Panc1 (cell line): ENCODE measurements around the gene ADSL. TPM values are rescaled to one million over a fixed set of nuclear protein-coding genes. Genes with fewer than 3 reads are reported as not detected.

Experiments
- ATAC-seq: fragments of 200-7000 bp; cut with Tn5 transposase; 2 replicates; pipeline ENCODE4 v1.9.1; 2020; ENCODE audit warnings: mild to moderate bottlenecking, moderate library complexity
- BruUV-seq: library from RNA; stranded (reverse); fragments of 400-500 nt; replicated peaks from 2 replicates; lab custom pipeline; 2021; lab: Mats Ljungman, UMichigan
- CTCF ChIA-PET: fragments of 300-600 bp; sonication (Branson Sonifier 250); formaldehyde crosslinking; loops from one replicate; lab custom pipeline; 2022; ENCODE audit warnings: antibody characterized with exemption; lab: Charles Lee
- POLR2A ChIA-PET: fragments of 300-600 bp; sonication (Branson Sonifier 250); formaldehyde crosslinking; loops from one replicate; lab custom pipeline; 2022; ENCODE audit warnings: antibody characterized with exemption; lab: Charles Lee
- DNase-seq: peaks from one replicate; pipeline ENCODE4 v3.0.0-alpha.2; 2010; ENCODE audit warnings: low read depth, low spot score
- H3K27ac ChIP-seq: 2 replicates; pipeline ENCODE4 v1.5.1; 2011; ENCODE audit warnings: mild to moderate bottlenecking, low read length, inconsistent platforms
- H3K27me3 ChIP-seq: fragments of 200-500 bp; sonication (Bioruptor generic); 2 replicates; pipeline ENCODE4 v1.6.0; 2014; ENCODE audit warnings: low read length, inconsistent platforms; ENCODE audit not compliant: control insufficient read depth, insufficient read depth
- H3K36me3 ChIP-seq: fragments of 200-500 bp; sonication (Bioruptor generic); 2 replicates; pipeline ENCODE4 v1.5.1; 2014; ENCODE audit warnings: inconsistent platforms, mild to moderate bottlenecking, low read length, moderate library complexity; ENCODE audit not compliant: control insufficient read depth, insufficient read depth
- H3K4me1 ChIP-seq: 2 replicates; pipeline ENCODE4 v1.5.1; 2011; ENCODE audit warnings: inconsistent platforms, mild to moderate bottlenecking, low read length, moderate library complexity; ENCODE audit not compliant: control insufficient read depth, insufficient read depth
- H3K4me3 ChIP-seq, 2 experiments: 2 replicates each; pipeline ENCODE4 v1.5.1; 2011 to 2012; ENCODE audit warnings: low read depth in 2 of 2, low read length in 2 of 2, mild to moderate bottlenecking in 2 of 2, inconsistent platforms in 1 of 2, moderate library complexity in 1 of 2
- H3K9me3 ChIP-seq: fragments of 200-500 bp; sonication (Bioruptor generic); 2 replicates; pipeline ENCODE4 v1.5.1; 2014; ENCODE audit warnings: low read depth, mild to moderate bottlenecking, inconsistent platforms, low read length, moderate library complexity; ENCODE audit not compliant: control insufficient read depth, insufficient read depth
- CTCF ChIP-seq: fragments of 450-650 bp; IDR thresholded peaks from 2 replicates; pipeline ENCODE4 v1.5.1; 2017; ENCODE audit warnings: mild to moderate bottlenecking
- POLR2AphosphoS5 ChIP-seq: IDR thresholded peaks from 2 replicates; pipeline ENCODE4 v1.6.1; 2012; ENCODE audit warnings: mild to moderate bottlenecking, low read depth, low read length, moderate library complexity
- SIN3A ChIP-seq: IDR thresholded peaks from 2 replicates; pipeline ENCODE4 v1.6.1; 2012; ENCODE audit warnings: low read depth, mild to moderate bottlenecking, low read length, moderate library complexity, borderline replicate concordance; ENCODE audit not compliant: insufficient read depth
- TCF7L2 ChIP-seq: IDR thresholded peaks from 2 replicates; pipeline ENCODE4 v1.6.1; 2011; ENCODE audit warnings: mild to moderate bottlenecking, low read depth, low read length, inconsistent platforms
- in situ Hi-C: cut with HindIII; loops from 2 replicates; pipeline ENCODE4 v1.10.0; 2016; ENCODE audit warnings: low sequenced_read_pairs, low pct_unique_long_range_greater_than_20kb
- intact Hi-C: fragments of 100-400 bp; cut with micrococcal nuclease; formaldehyde crosslinking; loops from one replicate; pipeline ENCODE4 v1.10.0; 2022; ENCODE audit not compliant: unreplicated experiment
- total RNA-seq: library from RNA; stranded (reverse); gene quantifications from one replicate; pipeline ENCODE4 v1.2.1, GENCODE V29; 2021; ENCODE audit not compliant: unreplicated experiment
- TF ChIP-seq, protein P1 (sequence below), 2 experiments: IDR thresholded peaks; 2 replicates each; pipeline ENCODE4 v1.6.1; 2011 to 2012; ENCODE audit warnings: low read depth in 2 of 2, control low read depth in 1 of 2, low read length in 1 of 2, mild to moderate bottlenecking in 1 of 2, moderate library complexity in 1 of 2; ENCODE audit not compliant: insufficient read depth in 1 of 2

Gene ADSL
- total RNA-seq, 1 experiment from 2014 or later: 107 TPM

DNA sequence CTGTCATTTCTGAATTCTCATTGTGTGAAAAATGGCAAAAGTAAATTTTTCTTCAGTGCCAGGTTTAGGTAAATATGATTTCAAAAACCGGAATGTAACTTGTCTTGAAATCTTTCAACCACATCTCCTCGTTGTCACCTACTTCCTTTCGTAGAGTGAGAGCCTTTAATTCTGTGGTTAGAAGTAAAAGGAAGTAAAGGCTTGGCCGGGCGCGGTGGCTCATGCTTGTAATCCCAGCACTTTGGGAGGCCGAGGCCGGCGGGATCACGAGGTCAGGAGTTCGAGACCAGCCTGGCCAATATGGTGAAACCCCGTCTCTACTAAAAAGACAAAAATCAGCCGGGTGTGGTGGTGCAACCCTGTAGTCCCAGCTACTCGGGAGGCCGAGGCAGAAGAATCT is 53.9 kb downstream of the ADSL start:
- Histone ChIP-seq H3K27ac (no peak overlapping the region), H3K4me3 (no peak overlapping the region), H3K4me1 (no peaks in the 10 kb centered on the region), H3K27me3 (no peaks in the 10 kb centered on the region), H3K9me3 (no peaks in the 10 kb centered on the region), H3K36me3 (0 out of 2 replicates have a peak, but pooled peaks cover 2% of the 10 kb centered on the region)
- no TSS peak for BruUV-seq
- no peak for ATAC-seq
- no peak for DNase-seq
- in situ Hi-C loops (no loop called here), intact Hi-C loops (no loop called here)
- TF ChIP-seq CTCF: no peak
- TF ChIP-seq POLR2AphosphoS5: no peak
- ChIA-PET POLR2A (no interaction called here), CTCF (interaction anchor here (0.6 kb wide), 1 partner anchor 16 kb away, joined by 3 read pairs; no protein-coding TSS in a partner anchor)

DNA sequence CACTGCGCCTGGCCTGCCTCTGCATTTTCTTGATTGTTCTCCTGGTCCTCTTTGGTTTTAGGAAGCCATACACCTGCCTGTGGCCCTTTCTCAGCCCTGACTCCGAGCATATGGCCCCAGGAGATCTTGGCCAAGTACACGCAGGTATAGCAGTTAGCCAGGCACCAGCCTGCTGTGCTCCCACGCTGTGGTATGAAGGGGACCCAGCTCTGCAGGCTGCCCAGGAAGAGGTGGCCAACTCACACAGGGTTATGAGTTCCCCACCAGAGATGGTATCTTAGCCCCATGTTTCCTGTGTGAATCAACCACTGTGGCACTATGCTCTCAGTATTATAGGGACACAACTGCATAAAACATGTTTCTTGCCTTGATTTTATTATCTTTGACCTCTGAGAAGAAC is 55.2 kb downstream of the ADSL start:
- Histone ChIP-seq H3K27me3 (no peaks in the 10 kb centered on the region), H3K9me3 (no peaks in the 10 kb centered on the region), H3K36me3 (0 out of 2 replicates have a peak, but pooled peaks cover 2% of the 10 kb centered on the region), H3K4me3 (no peak overlapping the region), H3K4me1 (no peaks in the 10 kb centered on the region), H3K27ac (no peak overlapping the region)
- DNase-seq: no peak
- BruUV-seq: no TSS peak
- ChIA-PET CTCF (no interaction called here), POLR2A (no interaction called here)
- intact Hi-C loops: no loop called here
- ATAC-seq: no peak
- in situ Hi-C loops: no loop called here
- TF ChIP-seq CTCF (no peak), SIN3A (no peak), POLR2AphosphoS5 (no peak), TCF7L2 (no peak)
- TF ChIP-seq, protein P1, sequence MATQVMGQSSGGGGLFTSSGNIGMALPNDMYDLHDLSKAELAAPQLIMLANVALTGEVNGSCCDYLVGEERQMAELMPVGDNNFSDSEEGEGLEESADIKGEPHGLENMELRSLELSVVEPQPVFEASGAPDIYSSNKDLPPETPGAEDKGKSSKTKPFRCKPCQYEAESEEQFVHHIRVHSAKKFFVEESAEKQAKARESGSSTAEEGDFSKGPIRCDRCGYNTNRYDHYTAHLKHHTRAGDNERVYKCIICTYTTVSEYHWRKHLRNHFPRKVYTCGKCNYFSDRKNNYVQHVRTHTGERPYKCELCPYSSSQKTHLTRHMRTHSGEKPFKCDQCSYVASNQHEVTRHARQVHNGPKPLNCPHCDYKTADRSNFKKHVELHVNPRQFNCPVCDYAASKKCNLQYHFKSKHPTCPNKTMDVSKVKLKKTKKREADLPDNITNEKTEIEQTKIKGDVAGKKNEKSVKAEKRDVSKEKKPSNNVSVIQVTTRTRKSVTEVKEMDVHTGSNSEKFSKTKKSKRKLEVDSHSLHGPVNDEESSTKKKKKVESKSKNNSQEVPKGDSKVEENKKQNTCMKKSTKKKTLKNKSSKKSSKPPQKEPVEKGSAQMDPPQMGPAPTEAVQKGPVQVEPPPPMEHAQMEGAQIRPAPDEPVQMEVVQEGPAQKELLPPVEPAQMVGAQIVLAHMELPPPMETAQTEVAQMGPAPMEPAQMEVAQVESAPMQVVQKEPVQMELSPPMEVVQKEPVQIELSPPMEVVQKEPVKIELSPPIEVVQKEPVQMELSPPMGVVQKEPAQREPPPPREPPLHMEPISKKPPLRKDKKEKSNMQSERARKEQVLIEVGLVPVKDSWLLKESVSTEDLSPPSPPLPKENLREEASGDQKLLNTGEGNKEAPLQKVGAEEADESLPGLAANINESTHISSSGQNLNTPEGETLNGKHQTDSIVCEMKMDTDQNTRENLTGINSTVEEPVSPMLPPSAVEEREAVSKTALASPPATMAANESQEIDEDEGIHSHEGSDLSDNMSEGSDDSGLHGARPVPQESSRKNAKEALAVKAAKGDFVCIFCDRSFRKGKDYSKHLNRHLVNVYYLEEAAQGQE (IDR thresholded peaks at IDR 0.05; ENCODE audit: insufficient read depth in 1 of 2, low read depth in 2 of 2, low read length in 1 of 2): no peak
